Thoracic aorta (tissue), 2 donors: ENCODE results near the gene LOC128125822.

ENCODE experiments used
- ATAC-seq: fragments of 150-250 bp; one replicate; pipeline ENCODE4 v1.8.0; 2017; ENCODE audit warnings: low read depth; ENCODE audit not compliant: insufficient number of reproducible peaks, low FRiP score
- DNase-seq: peaks from one replicate; pipeline ENCODE4 v3.0.0-alpha.2; 2020; ENCODE audit warnings: low spot score
- H3K27ac ChIP-seq, 2 donors: fragments of 200-600 bp; sonication (generic); 1 replicate in 1 of 2; 2 replicates in 1 of 2; pipeline ENCODE4 v1.5.1; 2016; ENCODE audit warnings: mild to moderate bottlenecking in 2 of 2, moderate library complexity in 2 of 2
- H3K27me3 ChIP-seq: fragments of 200-600 bp; sonication (generic); replicated peaks from 2 replicates; pipeline ENCODE4 v1.6.0; 2016; ENCODE audit warnings: mild to moderate bottlenecking; ENCODE audit not compliant: insufficient read depth
- H3K36me3 ChIP-seq: fragments of 200-600 bp; sonication (generic); one replicate; pipeline ENCODE4 v1.5.1; 2016
- H3K4me1 ChIP-seq, 2 donors: fragments of 200-600 bp; sonication (generic); 1 replicate in 1 of 2; 2 replicates in 1 of 2; pipeline versions ENCODE4 v1.5.1 to v1.6.0; 2016; ENCODE audit warnings: low read depth in 2 of 2, mild to moderate bottlenecking in 1 of 2; ENCODE audit not compliant: control insufficient read depth in 1 of 2
- H3K4me3 ChIP-seq: fragments of 200-600 bp; sonication (generic); 2 replicates; pipeline ENCODE4 v1.5.1; 2016; ENCODE audit warnings: mild to moderate bottlenecking
- H3K9me3 ChIP-seq: fragments of 200-600 bp; sonication (generic); 2 replicates; pipeline ENCODE4 v1.5.1; 2016
- CTCF ChIP-seq: fragments of 200-600 bp; sonication (generic); IDR thresholded peaks from one replicate; pipeline ENCODE4 v1.5.1; 2019; ENCODE audit warnings: antibody characterized with exemption

LOC128125822 gene

GRCh38 chr6:63571361-63572043 is 778 bp upstream of the LOC128125822 start:
- Histone ChIP-seq H3K9me3 (no peaks in the 10 kb centered on the region), H3K4me3 (peak overlapping the region; percentile 95), H3K27me3 (no peaks in the 10 kb centered on the region), H3K27ac (peak overlapping the region; percentile 97 to 98), H3K36me3 (no peaks in the 10 kb centered on the region), H3K4me1 (peaks cover 16 to 27% of the 10 kb centered on the region in 2 donors)
- DNase-seq (peak; percentile 43), ATAC-seq (peak; percentile 35)
- no peak for TF ChIP-seq CTCF

- H3K9me3 ChIP-seq, result no peaks in the 10 kb centered on the region
- no peak for ATAC-seq
- peak overlapping the region; percentile 95 for H3K4me3 ChIP-seq
- no peak for DNase-seq
- no peak for TF ChIP-seq CTCF
- H3K27ac ChIP-seq, result peak overlapping the region; percentile 97 to 98
- H3K4me1 ChIP-seq, result peaks cover 16 to 28% of the 10 kb centered on the region in 2 donors
- peaks cover 6% of the 10 kb centered on the region for H3K36me3 ChIP-seq
- no peaks in the 10 kb centered on the region for H3K27me3 ChIP-seq
Measured at GRCh38 chr6:63572747-63573075, 431 bp downstream of the LOC128125822 start.

- peak; percentile 11 for DNase-seq
- Histone ChIP-seq H3K36me3 (peaks cover 6% of the 10 kb centered on the region), H3K4me3 (peak overlapping the region; percentile 95), H3K4me1 (peaks cover 16 to 28% of the 10 kb centered on the region in 2 donors), H3K27me3 (no peaks in the 10 kb centered on the region), H3K9me3 (no peaks in the 10 kb centered on the region), H3K27ac (peak overlapping the region; percentile 97 to 98)
- TF ChIP-seq CTCF, result no peak
- peak; percentile 21 for ATAC-seq
Measured at GRCh38 chr6:63573076-63573898, 1.0 kb downstream of the LOC128125822 start.

- peak overlapping the region; percentile 97 to 98 for H3K27ac ChIP-seq
- DNase-seq, result no peak
- H3K27me3 ChIP-seq, result no peaks in the 10 kb centered on the region
- peaks cover 6% of the 10 kb centered on the region for H3K36me3 ChIP-seq
- H3K4me3 ChIP-seq, result peak overlapping the region; percentile 95
- peaks cover 16 to 28% of the 10 kb centered on the region in 2 donors for H3K4me1 ChIP-seq
- H3K9me3 ChIP-seq, result no peaks in the 10 kb centered on the region
- peak; percentile 50 for TF ChIP-seq CTCF
- ATAC-seq, result no peak
Measured at GRCh38 chr6:63573899-63574553, 1.7 kb downstream of the LOC128125822 start.

- ATAC-seq (no peak), DNase-seq (no peak)
- Histone ChIP-seq H3K27ac (peak overlapping the region; percentile 97 to 98), H3K36me3 (peaks cover 6% of the 10 kb centered on the region), H3K4me1 (peaks cover 16 to 28% of the 10 kb centered on the region in 2 donors), H3K27me3 (no peaks in the 10 kb centered on the region), H3K9me3 (no peaks in the 10 kb centered on the region), H3K4me3 (peak overlapping the region; percentile 95)
- TF ChIP-seq CTCF, result no peak
Measured at GRCh38 chr6:63574554-63574900, 2.2 kb downstream of the LOC128125822 start.
